Neural progenitor cell (in vitro differentiated cells): ENCODE measurements around the gene MBD4. TPM values are rescaled to one million over a fixed set of nuclear protein-coding genes. Genes with fewer than 3 reads are reported as not detected.

Experiments used
- DNase-seq: peaks from one replicate; pipeline ENCODE4 v3.0.0-alpha.2; 2016; ENCODE audit warnings: low spot score
- H2AFZ ChIP-seq: fragments of 200-600 bp; sonication (generic); replicated peaks from 2 replicates; pipeline ENCODE4 v1.6.1; 2016; ENCODE audit warnings: antibody characterized with exemption
- H3F3A ChIP-seq: fragments of 200-600 bp; sonication (generic); 2 replicates; pipeline ENCODE4 v1.6.1; 2016; ENCODE audit warnings: antibody characterized with exemption, low read depth
- H3K27ac ChIP-seq: fragments of 200-600 bp; sonication (generic); 2 replicates; pipeline ENCODE4 v1.5.1; 2016; ENCODE audit warnings: mild to moderate bottlenecking
- H3K27me3 ChIP-seq: fragments of 200-600 bp; sonication (generic); 2 replicates; pipeline ENCODE4 v1.6.1; 2016; ENCODE audit warnings: mild to moderate bottlenecking, moderate library complexity
- H3K36me3 ChIP-seq: fragments of 200-600 bp; sonication (generic); 2 replicates; pipeline ENCODE4 v1.5.1; 2016
- H3K4me1 ChIP-seq: fragments of 200-600 bp; sonication (generic); 2 replicates; pipeline ENCODE4 v1.6.1; 2016; ENCODE audit warnings: mixed run types
- H3K4me2 ChIP-seq: fragments of 200-600 bp; sonication (generic); 2 replicates; pipeline ENCODE4 v1.6.1; 2016
- H3K4me3 ChIP-seq: fragments of 200-600 bp; sonication (generic); 2 replicates; pipeline ENCODE4 v1.5.1; 2016
- H3K79me2 ChIP-seq: fragments of 200-600 bp; sonication (generic); 2 replicates; pipeline ENCODE4 v1.6.1; 2016; ENCODE audit warnings: low read depth
- H3K9ac ChIP-seq: fragments of 200-600 bp; sonication (generic); 2 replicates; pipeline ENCODE4 v1.6.1; 2016
- H3K9me3 ChIP-seq: fragments of 200-600 bp; sonication (generic); 2 replicates; pipeline ENCODE4 v1.5.1; 2016; ENCODE audit warnings: low read depth
- H4K20me1 ChIP-seq: fragments of 200-600 bp; sonication (generic); 2 replicates; pipeline ENCODE4 v1.6.1; 2016; ENCODE audit warnings: low read depth
- H3K27ac Mint-ChIP-seq: 3 replicates; pipeline ENCODE4 v1.8.0; 2021; ENCODE audit warnings: mixed read lengths
- H3K27me3 Mint-ChIP-seq: 2 replicates; pipeline ENCODE4 v1.8.0; 2022; ENCODE audit warnings: low read depth, mild to moderate bottlenecking, inconsistent platforms, moderate library complexity, mixed read lengths; ENCODE audit not compliant: insufficient read depth
- H3K36me3 Mint-ChIP-seq: 3 replicates; pipeline ENCODE4 v1.8.0; 2021; ENCODE audit warnings: mixed read lengths
- H3K4me1 Mint-ChIP-seq: 3 replicates; pipeline ENCODE4 v1.8.0; 2021; ENCODE audit warnings: mixed read lengths
- H3K4me3 Mint-ChIP-seq: 3 replicates; pipeline ENCODE4 v1.8.0; 2021; ENCODE audit warnings: mild to moderate bottlenecking, moderate library complexity, mixed read lengths
- H3K9me3 Mint-ChIP-seq: 3 replicates; pipeline ENCODE4 v1.8.0; 2020; ENCODE audit warnings: mixed read lengths
- EZH2 ChIP-seq: fragments of 200-600 bp; sonication (generic); IDR thresholded peaks from 2 replicates; pipeline ENCODE4 v1.6.1; 2017; ENCODE audit warnings: antibody characterized with exemption, mild to moderate bottlenecking, moderate library complexity
- EZH2phosphoT487 ChIP-seq: fragments of 200-600 bp; sonication (generic); IDR thresholded peaks from 2 replicates; pipeline ENCODE4 v1.6.1; 2017; ENCODE audit warnings: antibody characterized with exemption
- total RNA-seq: library from RNA; depleted of rRNA; stranded (reverse); fragments of >200 nt; gene quantifications from 2 replicates; pipeline ENCODE4 v1.2.3, GENCODE V29; 2015; ENCODE audit warnings: low replicate concordance
- TF ChIP-seq, protein P1 (sequence below): fragments of 200-600 bp; sonication (generic); IDR thresholded peaks from 2 replicates; pipeline ENCODE4 v1.5.1; 2017; ENCODE audit warnings: antibody characterized with exemption, mild to moderate bottlenecking

MBD4 gene
- total RNA-seq, 1 donor from 2014 or later: 46.3 TPM

DNA sequence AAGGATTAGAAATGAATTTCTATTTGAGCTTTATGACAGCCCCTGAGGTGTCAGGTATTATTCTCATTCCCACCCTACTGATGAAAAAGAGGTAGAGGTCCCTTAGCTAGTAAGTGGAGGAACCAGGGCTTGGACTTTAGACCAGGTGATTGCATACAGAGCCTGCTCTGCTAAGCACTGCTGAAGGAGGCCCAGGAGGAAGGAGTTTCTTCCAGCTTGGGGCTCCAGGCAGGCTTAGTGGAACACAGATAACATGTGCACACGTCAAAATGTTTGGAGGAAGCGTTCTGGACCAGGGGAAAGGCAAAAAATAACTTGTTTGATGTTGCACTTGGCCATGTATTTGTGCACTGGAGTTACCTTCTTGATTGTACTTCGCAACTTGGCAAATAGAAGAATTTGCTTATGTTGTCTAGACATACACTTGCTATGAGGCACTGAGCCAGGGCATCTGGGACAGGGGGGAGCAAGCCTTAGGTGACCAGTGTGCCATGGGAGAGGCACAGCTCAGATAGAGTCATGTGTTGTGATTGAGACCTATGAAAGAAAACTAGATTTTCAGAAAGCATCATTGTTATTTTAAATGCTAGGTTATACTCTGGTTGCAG lies 22.7 kb upstream of the MBD4 start:
- peaks cover 5% of the 10 kb centered on the region for H3K4me1 Mint-ChIP-seq
- H2AFZ ChIP-seq: no peak overlapping the region

DNA sequence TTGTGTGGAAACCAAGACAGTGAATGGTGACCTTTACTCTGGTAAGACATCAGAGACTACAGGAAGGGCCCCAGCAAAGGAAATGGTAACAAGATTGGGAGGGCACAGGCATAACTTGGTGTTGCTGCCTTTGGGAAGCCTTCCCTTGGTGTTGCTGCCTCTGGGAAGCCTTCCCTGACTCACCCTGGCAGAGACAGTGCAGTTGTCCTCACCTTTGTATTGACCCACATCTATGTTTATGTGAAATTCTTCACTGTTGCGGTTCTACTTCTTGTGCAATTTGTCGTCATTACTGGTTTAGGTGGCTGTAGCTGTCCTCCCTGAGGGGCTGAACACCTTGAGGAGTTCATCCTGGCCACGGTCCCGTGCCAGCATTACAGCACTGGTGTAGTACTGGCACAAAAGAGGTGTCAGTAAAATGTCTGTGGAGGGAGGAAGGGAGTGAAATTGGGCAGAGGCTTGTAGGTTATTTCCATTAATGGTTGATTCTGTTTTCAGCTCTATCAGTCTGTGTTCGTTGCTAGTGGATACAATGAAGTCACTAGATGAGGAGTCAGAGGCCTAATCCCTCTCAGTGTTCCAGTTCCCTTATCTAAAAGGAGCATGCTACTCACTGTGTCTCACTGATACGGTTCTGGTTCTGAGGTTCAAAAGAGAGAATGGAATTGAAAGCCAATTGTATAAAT lies 21.9 kb upstream of the MBD4 start:
- Histone ChIP-seq H3K27me3 (no peaks in the 10 kb centered on the region), H3K4me3 (no peak overlapping the region), H3F3A (no peaks in the 10 kb centered on the region), H3K36me3 (no peaks in the 10 kb centered on the region), H2AFZ (no peak overlapping the region), H3K9me3 (no peaks in the 10 kb centered on the region), H4K20me1 (no peaks in the 10 kb centered on the region), H3K9ac (no peak overlapping the region), H3K79me2 (no peaks in the 10 kb centered on the region), H3K4me2 (no peak overlapping the region), H3K4me1 (no peaks in the 10 kb centered on the region), H3K27ac (no peak overlapping the region)
- TF ChIP-seq EZH2 (no peak), EZH2phosphoT487 (no peak)
- TF ChIP-seq, protein P1, sequence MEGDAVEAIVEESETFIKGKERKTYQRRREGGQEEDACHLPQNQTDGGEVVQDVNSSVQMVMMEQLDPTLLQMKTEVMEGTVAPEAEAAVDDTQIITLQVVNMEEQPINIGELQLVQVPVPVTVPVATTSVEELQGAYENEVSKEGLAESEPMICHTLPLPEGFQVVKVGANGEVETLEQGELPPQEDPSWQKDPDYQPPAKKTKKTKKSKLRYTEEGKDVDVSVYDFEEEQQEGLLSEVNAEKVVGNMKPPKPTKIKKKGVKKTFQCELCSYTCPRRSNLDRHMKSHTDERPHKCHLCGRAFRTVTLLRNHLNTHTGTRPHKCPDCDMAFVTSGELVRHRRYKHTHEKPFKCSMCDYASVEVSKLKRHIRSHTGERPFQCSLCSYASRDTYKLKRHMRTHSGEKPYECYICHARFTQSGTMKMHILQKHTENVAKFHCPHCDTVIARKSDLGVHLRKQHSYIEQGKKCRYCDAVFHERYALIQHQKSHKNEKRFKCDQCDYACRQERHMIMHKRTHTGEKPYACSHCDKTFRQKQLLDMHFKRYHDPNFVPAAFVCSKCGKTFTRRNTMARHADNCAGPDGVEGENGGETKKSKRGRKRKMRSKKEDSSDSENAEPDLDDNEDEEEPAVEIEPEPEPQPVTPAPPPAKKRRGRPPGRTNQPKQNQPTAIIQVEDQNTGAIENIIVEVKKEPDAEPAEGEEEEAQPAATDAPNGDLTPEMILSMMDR: no peak
- DNase-seq: no peak
- peaks cover 17% of the 10 kb centered on the region for H3K36me3 Mint-ChIP-seq
- H3K4me1 Mint-ChIP-seq: peaks cover 5% of the 10 kb centered on the region
- no peak overlapping the region for H3K27ac Mint-ChIP-seq
- no peaks in the 10 kb centered on the region for H3K9me3 Mint-ChIP-seq
- peaks cover 5% of the 10 kb centered on the region for H3K27me3 Mint-ChIP-seq
- H3K4me3 Mint-ChIP-seq: no peak overlapping the region

More for the DNA sequence above, 22.7 kb upstream of the MBD4 start:
- no peaks in the 10 kb centered on the region for H3K4me1 ChIP-seq
- H3K9ac ChIP-seq: no peak overlapping the region
- Mint-ChIP-seq H3K36me3 (peaks cover 12% of the 10 kb centered on the region), H3K9me3 (no peaks in the 10 kb centered on the region), H3K27me3 (peaks cover 2% of the 10 kb centered on the region), H3K4me3 (no peak overlapping the region), H3K27ac (no peak overlapping the region)
- no peaks in the 10 kb centered on the region for H3K27me3 ChIP-seq
- no peak overlapping the region for H3K4me2 ChIP-seq
- H4K20me1 ChIP-seq: no peaks in the 10 kb centered on the region
- H3K9me3 ChIP-seq: no peaks in the 10 kb centered on the region
- no peaks in the 10 kb centered on the region for H3F3A ChIP-seq
- no peaks in the 10 kb centered on the region for H3K36me3 ChIP-seq
- TF ChIP-seq, protein P1: no peak
- TF ChIP-seq EZH2phosphoT487: no peak
- TF ChIP-seq EZH2: no peak
- H3K27ac ChIP-seq: no peak overlapping the region
- H3K79me2 ChIP-seq: no peaks in the 10 kb centered on the region
- H3K4me3 ChIP-seq: no peak overlapping the region
- no peak for DNase-seq

DNA sequence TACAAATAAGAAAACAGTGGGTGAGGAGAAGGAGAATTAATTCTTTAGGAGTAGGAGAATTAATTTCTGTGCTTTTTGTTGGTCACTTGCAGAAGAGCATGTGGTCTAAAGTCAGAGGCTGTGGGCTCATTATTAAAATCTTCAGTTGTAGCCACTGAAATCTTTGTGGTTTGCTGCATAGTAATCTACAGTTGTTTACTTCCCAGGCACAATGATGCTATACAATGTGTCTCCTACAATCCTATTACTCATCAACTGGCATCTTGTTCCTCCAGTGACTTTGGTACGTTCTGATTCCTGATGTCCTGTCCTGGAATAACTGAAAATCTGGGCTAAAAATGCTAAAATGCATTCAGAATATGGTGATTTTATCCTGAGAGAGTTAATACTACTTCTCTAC lies 21.3 kb upstream of the MBD4 start:
- DNase-seq: no peak
- H3K27ac ChIP-seq: no peak overlapping the region
- TF ChIP-seq EZH2phosphoT487 (no peak), EZH2 (no peak)
- TF ChIP-seq, protein P1: no peak

More for the DNA sequence above, 21.3 kb upstream of the MBD4 start:
- Histone ChIP-seq H3K27me3 (no peaks in the 10 kb centered on the region), H3K4me1 (no peaks in the 10 kb centered on the region), H3K79me2 (no peaks in the 10 kb centered on the region), H4K20me1 (no peaks in the 10 kb centered on the region), H3K9me3 (no peaks in the 10 kb centered on the region), H3K4me3 (no peak overlapping the region), H3K36me3 (no peaks in the 10 kb centered on the region), H3F3A (no peaks in the 10 kb centered on the region), H3K4me2 (no peak overlapping the region), H3K9ac (no peak overlapping the region), H2AFZ (no peak overlapping the region)
- Mint-ChIP-seq H3K4me3 (no peak overlapping the region), H3K36me3 (peaks cover 17% of the 10 kb centered on the region), H3K27me3 (peaks cover 5% of the 10 kb centered on the region), H3K4me1 (peaks cover 5% of the 10 kb centered on the region), H3K9me3 (no peaks in the 10 kb centered on the region), H3K27ac (no peak overlapping the region)
